ENCODE results near the gene PRR13. TPM values are rescaled to one million over a fixed set of nuclear protein-coding genes. Genes with fewer than 3 reads are reported as not detected.
"Not testable (repeated sequence)": the region's sequence is repeated elsewhere in the genome, so short reads cannot be mapped to it uniquely, and the experiment has no call there.

Gene PRR13
- total RNA-seq, 4 donors from 2014 or later: 24.9 to 72.9 (median 51.1) TPM

DNA sequence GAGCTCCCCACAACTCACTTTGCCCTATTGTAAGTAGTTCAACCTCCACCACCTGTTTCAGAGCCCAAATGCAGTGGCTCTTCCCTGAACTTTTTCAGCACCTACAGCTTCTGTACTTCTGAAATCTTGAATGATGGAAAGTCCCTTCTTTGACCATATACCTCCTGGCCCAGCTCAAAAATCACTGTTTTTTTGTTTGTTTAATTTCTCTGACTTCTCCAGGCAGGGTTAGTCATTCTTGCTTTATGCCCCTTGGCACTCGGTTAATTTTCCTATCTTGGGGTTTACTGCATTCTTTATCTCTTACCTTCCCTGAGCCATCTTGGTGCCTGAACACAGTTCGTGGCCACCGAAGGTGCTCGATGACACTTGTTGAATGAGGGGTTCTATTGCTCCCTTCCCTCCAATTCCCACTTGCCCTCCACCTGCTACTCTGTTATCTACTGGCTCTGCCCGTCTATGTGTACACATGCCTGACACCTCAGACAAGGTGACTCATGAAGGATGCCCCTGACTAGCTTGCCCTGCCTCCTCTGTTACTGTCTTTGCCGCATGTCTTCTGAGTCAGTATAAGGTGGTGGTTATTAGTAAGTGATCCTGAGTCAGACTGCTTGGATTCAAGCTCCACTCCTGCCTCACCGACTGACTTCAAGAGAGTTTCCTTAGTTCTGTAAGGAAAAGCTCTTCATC lies 13.5 kb upstream of the PRR13 start:
- no peak for DNase-seq
- peaks cover 0 to 12% (median 0%) of the 10 kb centered on the region in 3 donors for H3K4me1 ChIP-seq
- intact Hi-C loops (cut with DNase I): no loop called here
- no peaks in the 10 kb centered on the region for H3K9me3 ChIP-seq
- no peak overlapping the region for H3K27ac ChIP-seq
- no peak overlapping the region for H3K4me3 ChIP-seq
- H3K27me3 ChIP-seq: no peaks in the 10 kb centered on the region
- TF ChIP-seq POLR2A (IDR thresholded peaks at IDR 0.05): no peak
- TF ChIP-seq, protein P1, sequence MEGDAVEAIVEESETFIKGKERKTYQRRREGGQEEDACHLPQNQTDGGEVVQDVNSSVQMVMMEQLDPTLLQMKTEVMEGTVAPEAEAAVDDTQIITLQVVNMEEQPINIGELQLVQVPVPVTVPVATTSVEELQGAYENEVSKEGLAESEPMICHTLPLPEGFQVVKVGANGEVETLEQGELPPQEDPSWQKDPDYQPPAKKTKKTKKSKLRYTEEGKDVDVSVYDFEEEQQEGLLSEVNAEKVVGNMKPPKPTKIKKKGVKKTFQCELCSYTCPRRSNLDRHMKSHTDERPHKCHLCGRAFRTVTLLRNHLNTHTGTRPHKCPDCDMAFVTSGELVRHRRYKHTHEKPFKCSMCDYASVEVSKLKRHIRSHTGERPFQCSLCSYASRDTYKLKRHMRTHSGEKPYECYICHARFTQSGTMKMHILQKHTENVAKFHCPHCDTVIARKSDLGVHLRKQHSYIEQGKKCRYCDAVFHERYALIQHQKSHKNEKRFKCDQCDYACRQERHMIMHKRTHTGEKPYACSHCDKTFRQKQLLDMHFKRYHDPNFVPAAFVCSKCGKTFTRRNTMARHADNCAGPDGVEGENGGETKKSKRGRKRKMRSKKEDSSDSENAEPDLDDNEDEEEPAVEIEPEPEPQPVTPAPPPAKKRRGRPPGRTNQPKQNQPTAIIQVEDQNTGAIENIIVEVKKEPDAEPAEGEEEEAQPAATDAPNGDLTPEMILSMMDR (IDR thresholded peaks at IDR 0.05): no peak
- 52 to 54% methylated on average over 7 of the region's 7 CpGs for WGBS, 2 donors
- no peaks in the 10 kb centered on the region for H3K36me3 ChIP-seq

DNA sequence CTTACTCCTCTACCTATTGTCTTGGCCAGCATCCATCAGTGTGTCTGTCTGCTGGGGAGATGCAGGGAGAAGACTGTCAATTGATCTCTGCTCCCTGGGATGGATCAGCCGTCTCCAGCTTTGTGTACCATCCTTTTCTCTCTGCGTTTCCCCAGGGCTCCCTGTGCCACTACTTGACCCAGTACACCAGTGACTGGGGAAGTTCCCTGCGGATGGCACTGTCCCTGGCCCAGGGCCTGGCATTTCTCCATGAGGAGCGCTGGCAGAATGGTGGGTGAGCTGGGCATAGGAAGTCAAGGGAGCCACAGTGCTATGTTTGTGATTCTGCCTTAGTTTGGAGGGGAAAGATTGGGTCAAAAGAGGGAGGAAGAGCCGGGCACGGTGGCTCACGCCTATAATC lies 12.8 kb upstream of the PRR13 start:
- no peak for TF ChIP-seq POLR2A (IDR thresholded peaks at IDR 0.05)

DNA sequence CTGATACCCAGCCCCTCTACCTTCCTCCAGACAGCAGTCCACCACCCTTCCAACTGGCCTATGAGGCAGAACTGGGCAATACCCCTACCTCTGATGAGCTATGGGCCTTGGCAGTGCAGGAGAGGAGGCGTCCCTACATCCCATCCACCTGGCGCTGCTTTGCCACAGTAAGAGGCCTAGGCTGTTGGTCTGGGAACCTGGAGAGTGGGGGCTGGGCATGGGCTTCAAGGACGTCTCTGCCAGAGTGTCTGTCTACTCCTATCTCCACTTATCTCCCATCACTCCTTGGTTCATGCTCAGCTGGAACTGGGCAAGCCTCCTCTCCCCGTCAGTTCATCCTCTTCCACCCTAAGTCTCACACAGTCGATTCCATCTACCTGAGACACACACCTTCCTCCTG lies 11.4 kb upstream of the PRR13 start:
- WGBS, 2 donors: 90 to 94% methylated on average over 3 to 5 of the region's 5 CpGs
- TF ChIP-seq POLR2A (IDR thresholded peaks at IDR 0.05): no peak
- TF ChIP-seq, protein P1 (IDR thresholded peaks at IDR 0.05): no peak
- no peaks in the 10 kb centered on the region for H3K27me3 ChIP-seq
- no peaks in the 10 kb centered on the region for H3K9me3 ChIP-seq
- intact Hi-C loops (cut with DNase I): no loop called here
- H3K27ac ChIP-seq: no peak overlapping the region
- H3K36me3 ChIP-seq: no peaks in the 10 kb centered on the region
- H3K4me3 ChIP-seq: no peak overlapping the region
- DNase-seq: no peak
- peaks cover 0 to 12% (median 0%) of the 10 kb centered on the region in 3 donors for H3K4me1 ChIP-seq

More for the DNA sequence above, 12.8 kb upstream of the PRR13 start:
- Histone ChIP-seq H3K9me3 (no peaks in the 10 kb centered on the region), H3K4me3 (no peak overlapping the region), H3K27ac (no peak overlapping the region), H3K4me1 (peaks cover 0 to 12% (median 0%) of the 10 kb centered on the region in 3 donors), H3K27me3 (no peaks in the 10 kb centered on the region), H3K36me3 (no peaks in the 10 kb centered on the region)
- WGBS, 2 donors: 75 to 87% methylated on average over 5 to 6 of the region's 7 CpGs
- DNase-seq: no peak
- intact Hi-C loops (cut with DNase I): no loop called here

DNA sequence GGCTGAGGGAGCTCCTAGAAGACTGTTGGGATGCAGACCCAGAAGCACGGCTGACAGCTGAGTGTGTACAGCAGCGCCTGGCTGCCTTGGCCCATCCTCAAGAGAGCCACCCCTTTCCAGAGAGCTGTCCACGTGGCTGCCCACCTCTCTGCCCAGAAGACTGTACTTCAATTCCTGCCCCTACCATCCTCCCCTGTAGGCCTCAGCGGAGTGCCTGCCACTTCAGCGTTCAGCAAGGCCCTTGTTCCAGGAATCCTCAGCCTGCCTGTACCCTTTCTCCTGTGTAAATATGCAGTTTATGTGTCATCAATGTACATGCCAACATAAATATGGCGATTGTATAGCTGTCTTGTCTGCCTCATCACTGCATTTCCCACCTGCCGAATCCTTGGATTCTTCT lies 10.3 kb upstream of the PRR13 start:
- no peak for DNase-seq
- Histone ChIP-seq H3K4me1 (peaks cover 0 to 12% (median 0%) of the 10 kb centered on the region in 3 donors), H3K9me3 (no peaks in the 10 kb centered on the region), H3K4me3 (no peak overlapping the region), H3K27ac (no peak overlapping the region), H3K36me3 (no peaks in the 10 kb centered on the region), H3K27me3 (no peaks in the 10 kb centered on the region)
- 52 to 70% methylated on average over 4 to 5 of the region's 7 CpGs for WGBS, 2 donors
- intact Hi-C loops (cut with DNase I): no loop called here
- TF ChIP-seq, protein P1 (IDR thresholded peaks at IDR 0.05): no peak

DNA sequence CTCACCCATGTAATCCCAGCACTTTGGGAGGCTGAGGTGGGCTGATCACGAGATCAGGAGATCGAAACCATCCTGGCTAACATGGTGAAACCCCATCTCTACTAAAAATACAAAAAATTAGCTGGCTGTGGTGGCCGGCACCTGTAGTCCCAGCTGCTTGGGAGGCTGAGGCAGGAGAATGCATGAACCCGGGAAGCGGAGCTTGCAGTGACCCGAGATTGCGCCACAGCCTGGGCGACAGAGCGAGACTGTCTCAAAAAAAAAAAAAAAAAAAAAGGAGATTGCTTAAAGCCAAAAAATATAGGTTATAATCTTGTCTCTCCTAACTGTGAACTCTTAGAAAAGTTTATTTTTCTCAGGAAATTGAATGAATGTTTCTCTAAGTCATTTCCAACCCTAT lies 6.2 kb upstream of the PRR13 start:
- 87 to 90% methylated on average over 8 to 9 of the region's 9 CpGs for WGBS, 2 donors
- DNase-seq; H3K36me3 ChIP-seq; H3K27me3 ChIP-seq; intact Hi-C loops (cut with DNase I); H3K9me3 ChIP-seq; H3K27ac ChIP-seq; H3K4me1 ChIP-seq; H3K4me3 ChIP-seq: not testable (repeated sequence)

DNA sequence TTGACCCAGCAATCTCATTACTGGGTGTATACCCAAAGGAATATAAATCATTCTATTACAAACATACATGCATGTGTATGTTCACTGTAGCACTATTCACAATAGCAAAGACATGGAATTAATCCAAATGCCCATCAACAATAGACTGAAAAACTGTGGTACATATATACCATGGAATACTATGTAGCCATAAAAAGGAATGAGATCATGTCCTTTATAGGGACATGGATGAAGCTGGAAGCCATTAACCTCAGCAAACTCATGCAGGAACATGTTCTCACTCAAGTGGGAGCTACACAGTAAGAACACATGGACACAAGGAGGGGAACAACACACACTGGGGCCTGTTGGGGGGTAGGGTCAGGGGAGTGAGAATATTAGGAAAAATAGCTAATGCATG lies 2.0 kb upstream of the PRR13 start:
- DNase-seq; H3K27ac ChIP-seq; H3K27me3 ChIP-seq; H3K4me3 ChIP-seq; H3K9me3 ChIP-seq; intact Hi-C loops (cut with DNase I): not testable (repeated sequence)
- H3K4me1 ChIP-seq: peaks cover 12 to 36% (median 15%) of the 10 kb centered on the region in 3 donors
- H3K36me3 ChIP-seq: peaks cover 0 to 14% (median 0%) of the 10 kb centered on the region in 3 donors

DNA sequence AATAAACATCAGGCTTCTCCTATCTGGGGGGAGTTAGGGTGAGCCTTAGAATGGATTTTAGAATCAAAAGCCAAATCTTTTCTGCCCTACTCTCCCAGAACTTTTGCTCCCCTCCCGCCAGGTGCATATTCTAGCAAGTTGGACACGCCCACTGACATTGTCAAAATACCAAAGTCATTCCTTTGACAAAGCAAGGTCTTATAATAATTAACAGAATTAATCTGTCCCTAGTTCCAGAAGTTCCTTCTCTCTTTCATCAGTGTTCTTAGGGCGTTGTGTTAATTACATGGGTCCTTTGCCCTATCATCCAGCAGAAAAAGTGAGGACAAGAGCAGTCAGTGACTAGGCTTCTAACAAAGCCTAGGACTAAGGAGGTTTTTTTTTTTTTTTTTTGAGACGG lies 2.4 kb downstream of the PRR13 start:
- intact Hi-C loops (cut with DNase I): no loop called here
- H3K9me3 ChIP-seq: no peaks in the 10 kb centered on the region
- no peak for TF ChIP-seq POLR2A (IDR thresholded peaks at IDR 0.05)
- TF ChIP-seq, protein P1 (IDR thresholded peaks at IDR 0.05): no peak
- no peak for DNase-seq
- H3K4me3 ChIP-seq: no peak overlapping the region
- H3K36me3 ChIP-seq: peaks cover 0 to 58% (median 9%) of the 10 kb centered on the region in 3 donors
- peaks cover 12 to 51% (median 15%) of the 10 kb centered on the region in 3 donors for H3K4me1 ChIP-seq
- no peaks in the 10 kb centered on the region for H3K27me3 ChIP-seq
- WGBS, 2 donors: 91 to 94% methylated on average over 4 of the region's 4 CpGs
- H3K27ac ChIP-seq: no peak overlapping the region

DNA sequence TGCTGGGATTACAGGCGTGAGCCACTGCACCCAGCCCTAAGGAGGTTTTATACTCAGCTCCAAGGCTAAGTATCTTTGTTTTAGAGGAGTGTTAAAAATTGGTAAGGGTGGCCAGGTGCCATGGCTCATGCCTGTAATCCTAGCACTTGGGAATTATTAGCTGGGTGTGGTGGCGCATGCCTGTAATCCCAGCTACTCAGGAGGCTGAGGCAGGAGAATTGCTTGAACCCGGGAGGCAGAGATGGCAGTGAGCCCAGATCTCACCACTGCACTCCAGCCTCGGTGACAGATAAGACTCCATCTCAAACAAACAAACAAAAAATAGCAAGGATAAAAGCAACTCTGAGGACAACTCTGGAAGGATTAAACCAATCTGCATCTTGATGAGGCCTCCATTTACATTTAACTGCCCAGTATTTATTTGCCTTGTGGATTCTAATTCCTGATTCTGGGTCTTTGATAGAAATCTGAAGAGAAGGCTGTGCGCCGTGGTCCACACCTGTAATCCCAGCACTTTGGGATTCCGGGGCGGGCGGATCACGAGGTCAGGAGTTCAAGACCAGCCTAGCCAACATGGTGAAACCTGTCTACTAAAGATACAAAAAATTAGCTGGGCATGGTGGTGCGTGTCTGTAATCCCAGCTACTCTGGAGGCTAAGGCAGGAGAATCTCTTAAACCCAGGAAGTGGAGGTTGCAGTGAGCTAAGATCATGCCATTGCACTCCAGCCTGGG lies 3.2 kb downstream of the PRR13 start:
- H3K27me3 ChIP-seq; H3K4me3 ChIP-seq; H3K9me3 ChIP-seq; H3K27ac ChIP-seq; DNase-seq; intact Hi-C loops (cut with DNase I): not testable (repeated sequence)
- peaks cover 0 to 60% (median 9%) of the 10 kb centered on the region in 3 donors for H3K36me3 ChIP-seq
- peaks cover 12 to 51% (median 15%) of the 10 kb centered on the region in 3 donors for H3K4me1 ChIP-seq
- WGBS, 2 donors: 82 to 86% methylated on average over 8 to 11 of the region's 11 CpGs

Measured in esophagus squamous epithelium (tissue), 5 donors.